Kidney epithelial cell (primary cell): Measurements from ENCODE around the gene DNM1. TPM values are rescaled to one million over a fixed set of nuclear protein-coding genes. Genes with fewer than 3 reads are reported as not detected.
"Not testable (repeated sequence)": the region's sequence is repeated elsewhere in the genome, so short reads cannot be mapped to it uniquely, and the experiment has no call there.

Source experiments
- DNase-seq: peaks from one replicate; pipeline ENCODE4 v3.0.0-alpha.2; 2010; ENCODE audit warnings: low read depth
- H3K27me3 ChIP-seq: 2 replicates; pipeline ENCODE4 v1.6.0; 2011; ENCODE audit warnings: low read length; ENCODE audit not compliant: control insufficient read depth, insufficient read depth
- H3K36me3 ChIP-seq: 2 replicates; pipeline ENCODE4 v1.5.1; 2011; ENCODE audit warnings: low read length; ENCODE audit not compliant: control insufficient read depth, insufficient read depth
- H3K4me3 ChIP-seq: 2 replicates; pipeline ENCODE4 v1.5.1; 2011; ENCODE audit warnings: low read depth, mild to moderate bottlenecking, control low read depth, low read length
- total RNA-seq: library from RNA; depleted of rRNA; stranded (reverse); fragments of >200 nt; gene quantifications from 2 replicates; pipeline ENCODE4 v1.2.3, GENCODE V29; 2015
- TF ChIP-seq, protein P1 (sequence below): IDR thresholded peaks from 2 replicates; pipeline ENCODE4 v1.5.1; 2011; ENCODE audit warnings: mild to moderate bottlenecking, moderate library complexity, low read length, control low read depth, inconsistent platforms; ENCODE audit not compliant: insufficient read depth, poor library complexity, severe bottlenecking

DNM1 gene
- total RNA-seq, 1 donor from 2014 or later: 16.2 TPM

DNA sequence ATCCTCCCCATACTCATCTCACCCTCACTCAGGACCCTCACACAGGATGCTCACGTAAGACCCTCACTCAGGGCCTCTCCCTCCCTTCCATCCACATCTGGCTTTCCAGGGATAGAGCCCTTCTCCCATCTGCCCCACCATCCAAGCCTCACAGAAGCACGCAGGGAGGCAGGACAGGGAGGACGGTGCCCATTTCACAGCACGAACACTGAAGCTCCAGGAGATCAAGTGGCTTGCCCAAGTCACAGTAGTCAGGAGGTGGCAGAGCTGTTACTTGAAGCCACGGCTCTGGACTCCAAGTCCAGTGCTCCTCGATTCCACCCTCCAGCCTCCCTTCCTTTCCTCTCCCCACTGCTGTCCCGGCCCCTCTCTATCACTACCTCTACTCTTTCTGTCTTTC, 21.7 kb downstream of the DNM1 start:
- Histone ChIP-seq H3K27me3 (no peaks in the 10 kb centered on the region), H3K36me3 (peaks cover 1% of the 10 kb centered on the region), H3K4me3 (no peak overlapping the region)
- TF ChIP-seq, protein P1, sequence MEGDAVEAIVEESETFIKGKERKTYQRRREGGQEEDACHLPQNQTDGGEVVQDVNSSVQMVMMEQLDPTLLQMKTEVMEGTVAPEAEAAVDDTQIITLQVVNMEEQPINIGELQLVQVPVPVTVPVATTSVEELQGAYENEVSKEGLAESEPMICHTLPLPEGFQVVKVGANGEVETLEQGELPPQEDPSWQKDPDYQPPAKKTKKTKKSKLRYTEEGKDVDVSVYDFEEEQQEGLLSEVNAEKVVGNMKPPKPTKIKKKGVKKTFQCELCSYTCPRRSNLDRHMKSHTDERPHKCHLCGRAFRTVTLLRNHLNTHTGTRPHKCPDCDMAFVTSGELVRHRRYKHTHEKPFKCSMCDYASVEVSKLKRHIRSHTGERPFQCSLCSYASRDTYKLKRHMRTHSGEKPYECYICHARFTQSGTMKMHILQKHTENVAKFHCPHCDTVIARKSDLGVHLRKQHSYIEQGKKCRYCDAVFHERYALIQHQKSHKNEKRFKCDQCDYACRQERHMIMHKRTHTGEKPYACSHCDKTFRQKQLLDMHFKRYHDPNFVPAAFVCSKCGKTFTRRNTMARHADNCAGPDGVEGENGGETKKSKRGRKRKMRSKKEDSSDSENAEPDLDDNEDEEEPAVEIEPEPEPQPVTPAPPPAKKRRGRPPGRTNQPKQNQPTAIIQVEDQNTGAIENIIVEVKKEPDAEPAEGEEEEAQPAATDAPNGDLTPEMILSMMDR: no peak
- no peak for DNase-seq

DNA sequence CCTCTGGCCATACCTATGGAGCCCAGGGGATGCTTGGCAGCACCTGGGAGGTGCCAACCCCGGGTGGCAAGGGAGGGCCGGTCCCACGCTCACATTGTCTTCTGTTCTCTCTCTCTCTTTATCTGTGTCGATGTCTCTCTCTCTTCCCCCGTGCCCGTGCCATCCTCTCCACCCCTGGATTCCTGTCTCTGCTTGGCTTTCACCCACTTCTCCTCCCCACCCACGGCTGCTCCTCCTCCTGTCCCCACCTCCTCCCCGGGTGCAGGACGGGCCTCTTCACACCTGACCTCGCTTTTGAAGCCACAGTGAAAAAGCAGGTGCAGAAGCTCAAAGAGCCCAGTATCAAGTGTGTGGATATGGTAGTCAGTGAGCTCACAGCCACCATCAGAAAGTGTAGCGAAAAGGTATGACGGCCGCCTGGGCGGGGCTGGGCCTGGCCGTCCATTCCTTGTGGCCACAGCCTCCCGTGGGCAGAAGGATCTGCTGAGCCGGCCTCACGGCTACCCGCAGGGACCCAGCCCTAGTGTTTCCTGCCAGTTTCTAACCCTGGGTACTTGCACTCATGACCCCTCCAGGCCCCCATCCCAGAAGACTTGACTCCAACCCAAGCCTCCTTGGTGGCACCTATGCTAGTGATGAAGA, 22.7 kb downstream of the DNM1 start:
- no peaks in the 10 kb centered on the region for H3K27me3 ChIP-seq
- no peak for DNase-seq
- TF ChIP-seq, protein P1: no peak
- H3K36me3 ChIP-seq: peaks cover 1% of the 10 kb centered on the region
- no peak overlapping the region for H3K4me3 ChIP-seq

GRCh38 chr9:128226412-128226801, 23.2 kb downstream of the DNM1 start:
- Histone ChIP-seq H3K36me3 (peaks cover 1% of the 10 kb centered on the region), H3K27me3 (no peaks in the 10 kb centered on the region), H3K4me3 (no peak overlapping the region)
- no peak for DNase-seq
- TF ChIP-seq, protein P1: no peak

DNA sequence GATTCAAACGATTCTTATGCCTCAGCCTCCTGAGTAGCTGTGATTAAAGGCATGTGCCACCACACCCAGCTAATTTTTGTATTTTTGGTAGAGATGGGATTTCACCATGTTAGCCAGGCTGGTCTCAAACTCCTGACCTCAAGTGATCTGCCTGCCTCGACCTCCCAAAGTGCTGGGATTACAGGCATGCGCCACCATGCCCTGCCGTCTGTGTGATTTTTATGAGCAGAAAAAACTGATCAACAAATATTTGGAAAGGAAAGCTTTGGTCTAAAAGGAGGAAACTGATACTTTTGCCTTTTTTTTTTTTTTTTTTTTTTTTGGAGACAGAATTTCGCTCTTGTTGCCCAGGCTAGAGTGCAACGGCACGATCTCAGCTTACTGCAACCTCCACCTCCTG, 27.7 kb downstream of the DNM1 start:
- H3K36me3 ChIP-seq, DNase-seq, H3K27me3 ChIP-seq, H3K4me3 ChIP-seq: not testable (repeated sequence)

DNA sequence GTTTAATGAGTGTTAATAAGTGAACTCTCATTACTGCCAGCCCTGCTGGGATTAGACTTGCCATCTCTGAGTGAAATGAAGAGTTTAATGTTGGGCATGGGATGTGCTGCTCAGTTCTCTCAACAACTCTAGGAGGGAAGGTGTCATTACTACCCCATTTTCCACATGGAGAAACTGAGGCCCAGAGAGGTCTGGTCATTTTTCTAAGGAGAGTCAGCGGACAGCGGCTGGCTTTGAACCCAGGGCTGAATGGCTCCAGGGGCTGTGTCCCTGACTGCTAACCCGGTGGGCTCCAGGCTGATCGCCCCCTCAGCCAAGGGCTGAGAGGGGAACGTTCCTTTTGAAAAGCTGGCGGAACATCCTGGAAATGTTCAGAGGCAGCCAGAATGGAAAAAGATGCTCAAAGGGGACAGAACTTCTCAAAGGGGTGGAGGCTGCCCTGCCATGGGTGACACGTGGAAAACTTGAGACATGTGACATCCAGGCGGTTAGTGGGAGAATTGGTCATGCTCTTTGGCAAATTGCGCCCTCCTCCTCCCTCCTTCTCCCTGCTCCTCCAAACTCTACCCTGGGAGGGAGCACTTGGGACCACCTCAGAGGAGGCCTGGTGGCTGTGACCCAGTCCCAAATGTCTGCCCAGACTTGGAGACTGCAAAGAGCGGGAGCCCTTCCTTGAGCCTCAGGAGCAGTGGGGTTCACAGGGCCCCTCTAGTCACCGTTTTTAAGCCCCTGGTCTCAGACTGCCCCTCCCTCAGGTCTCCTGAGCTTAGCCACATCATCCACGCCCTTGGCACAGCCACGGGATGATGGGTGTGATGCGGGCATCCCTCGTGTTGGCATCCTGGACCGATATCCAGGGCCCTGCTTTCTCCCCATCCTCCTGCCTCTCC, 28.7 kb downstream of the DNM1 start:
- no peaks in the 10 kb centered on the region for H3K27me3 ChIP-seq
- no peak for DNase-seq
- H3K4me3 ChIP-seq: no peak overlapping the region
- TF ChIP-seq, protein P1: no peak
- no peaks in the 10 kb centered on the region for H3K36me3 ChIP-seq

DNA sequence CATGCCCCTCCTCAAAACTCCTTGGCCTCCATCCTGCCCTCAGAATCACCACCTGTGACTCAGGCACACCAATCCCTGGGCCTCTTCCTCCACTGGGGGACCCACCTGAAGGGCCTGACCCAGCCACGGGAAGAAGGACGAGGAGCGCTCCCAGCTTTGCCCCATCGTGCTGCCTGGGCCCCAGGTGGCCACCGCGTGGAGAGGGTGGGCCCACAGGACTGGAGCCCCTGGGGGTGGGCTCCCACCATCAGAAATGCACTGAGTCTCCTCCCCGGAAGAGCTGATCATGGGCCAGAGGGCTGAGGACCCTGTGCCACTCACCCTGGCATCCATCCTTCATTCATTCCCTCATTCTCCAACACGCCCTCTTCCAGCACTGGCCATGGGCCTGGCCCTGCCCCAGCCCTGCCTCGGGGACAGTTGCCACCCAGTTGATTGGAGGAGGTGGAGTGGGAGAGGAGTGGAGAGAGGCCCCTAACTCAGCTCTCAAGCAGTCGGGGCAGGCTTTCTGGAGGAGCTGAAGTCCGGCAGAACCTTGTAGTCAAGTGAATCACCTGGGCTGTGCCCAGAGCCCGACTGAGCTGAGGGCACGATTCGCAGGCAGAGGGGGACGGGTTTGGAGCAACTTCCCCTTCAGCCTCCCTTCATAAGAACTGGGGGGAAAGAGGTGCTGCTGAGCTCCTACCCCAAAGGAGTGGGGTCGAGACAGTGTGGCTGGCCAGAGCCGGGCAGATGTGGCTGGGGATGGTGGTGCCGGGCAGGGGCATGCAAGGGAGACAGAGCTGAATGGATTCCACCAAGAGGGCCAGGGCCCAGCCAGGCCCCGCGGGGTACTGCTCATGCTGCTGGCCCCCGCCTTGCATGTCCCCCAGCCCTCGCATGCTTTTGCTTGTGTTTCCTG, 29.6 kb downstream of the DNM1 start:
- TF ChIP-seq, protein P1: no peak

More for the DNA sequence above, 29.6 kb downstream of the DNM1 start:
- DNase-seq: no peak
- Histone ChIP-seq H3K27me3 (no peaks in the 10 kb centered on the region), H3K4me3 (no peak overlapping the region), H3K36me3 (no peaks in the 10 kb centered on the region)
